GM20000 (cell line): Measurements from ENCODE around the gene SETD3.

Experiments
- DNase-seq: peaks from one replicate; pipeline ENCODE4 v3.0.0; 2012; ENCODE audit warnings: low spot score
- CTCF ChIP-seq: IDR thresholded peaks from 2 replicates; pipeline ENCODE4 v1.5.1; 2012; ENCODE audit warnings: mild to moderate bottlenecking, control low read depth; ENCODE audit errors: extremely low read depth, missing control alignments

The SETD3 gene

DNA sequence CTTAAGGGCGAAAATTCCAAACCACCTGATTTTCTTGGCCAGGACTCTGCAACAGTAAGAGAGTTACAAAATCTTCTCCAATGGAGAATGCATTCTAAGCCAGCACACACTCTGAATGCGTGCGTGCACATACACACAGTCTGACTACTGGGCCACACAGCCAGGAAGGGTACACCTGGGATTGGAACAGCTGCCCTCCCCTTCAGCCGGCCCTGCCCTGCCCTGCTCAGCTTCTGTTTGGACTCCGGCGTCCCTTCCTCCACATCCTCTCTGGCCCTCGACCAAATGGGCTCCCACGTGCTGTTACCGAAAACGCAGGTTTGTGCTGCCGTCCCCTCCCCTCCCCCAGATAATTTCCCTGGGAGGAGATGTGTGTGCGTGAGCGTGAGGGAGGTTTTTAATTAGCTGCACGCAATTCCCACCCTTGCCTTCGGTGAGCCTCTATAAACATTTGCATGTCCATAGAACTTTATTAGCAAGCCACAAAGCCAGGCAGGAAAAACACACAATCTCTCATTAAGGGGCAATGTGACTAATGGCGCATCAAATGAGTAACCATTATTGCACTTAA, 43.5 kb upstream of the SETD3 start:
- no peak for TF ChIP-seq CTCF
- no peak for DNase-seq

DNA sequence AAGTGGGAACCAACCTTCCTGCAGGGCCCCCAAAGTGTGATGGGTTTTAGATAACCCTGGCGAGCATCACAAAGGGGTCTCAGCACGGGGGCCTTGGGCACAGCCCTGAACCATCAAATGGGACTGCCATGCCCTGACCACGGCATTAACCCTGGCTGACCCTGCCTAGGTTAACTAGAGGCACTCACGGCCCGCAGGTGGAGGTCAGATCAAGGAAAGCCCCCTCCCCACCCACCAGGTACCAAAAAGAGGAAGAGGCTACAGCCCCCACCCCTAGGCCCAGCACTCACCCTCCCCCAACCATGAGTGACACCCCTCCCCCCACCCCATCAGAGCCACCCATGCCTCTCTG, 43.0 kb upstream of the SETD3 start:
- no peak for TF ChIP-seq CTCF
- no peak for DNase-seq

- no peak for DNase-seq
- no peak for TF ChIP-seq CTCF
Measured at GRCh38 chr14:99522934-99523703, 42.5 kb upstream of the SETD3 start.

DNA sequence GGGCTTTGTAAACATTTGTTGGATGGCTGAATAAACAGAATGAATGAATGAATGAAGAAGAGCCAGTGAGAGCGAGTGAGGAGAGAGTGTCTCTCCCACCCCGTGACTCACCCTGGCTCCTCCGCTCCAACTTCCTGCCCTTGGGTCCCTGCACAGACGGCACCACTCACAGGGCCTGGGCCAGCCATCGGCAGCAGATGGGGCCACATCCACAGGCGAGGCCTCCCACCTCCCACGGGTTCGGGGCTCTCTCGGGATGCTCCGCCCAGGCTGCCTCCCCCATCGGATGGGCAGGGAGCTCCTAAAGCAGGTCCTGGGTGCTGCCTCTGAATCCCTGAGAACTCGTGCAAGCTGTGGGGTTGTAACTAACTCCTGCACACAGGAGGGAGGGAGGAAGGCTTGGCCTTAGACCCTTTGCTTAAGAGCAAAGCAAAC, 41.8 kb upstream of the SETD3 start:
- TF ChIP-seq CTCF = no peak
- no peak for DNase-seq

DNA sequence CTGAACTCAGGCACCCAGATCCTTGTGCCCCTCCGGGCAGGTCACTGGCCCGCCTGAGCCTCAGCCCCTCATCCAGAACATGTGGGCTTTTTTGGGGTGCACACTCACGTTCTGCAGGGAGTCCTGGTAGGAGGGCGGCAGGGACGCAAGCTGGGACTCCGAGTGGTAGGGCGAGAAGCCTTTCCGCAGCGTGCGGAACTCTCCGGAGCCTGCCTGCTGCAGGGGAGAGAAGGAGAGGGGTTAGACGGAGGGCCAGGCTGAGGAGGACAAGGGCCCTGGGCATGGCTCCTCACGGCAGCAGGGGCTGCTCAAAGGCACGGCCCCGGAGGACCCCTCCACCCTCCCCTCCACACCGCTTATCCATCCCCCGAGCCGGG, 41.4 kb upstream of the SETD3 start:
- no peak for DNase-seq
- no peak for TF ChIP-seq CTCF

DNA sequence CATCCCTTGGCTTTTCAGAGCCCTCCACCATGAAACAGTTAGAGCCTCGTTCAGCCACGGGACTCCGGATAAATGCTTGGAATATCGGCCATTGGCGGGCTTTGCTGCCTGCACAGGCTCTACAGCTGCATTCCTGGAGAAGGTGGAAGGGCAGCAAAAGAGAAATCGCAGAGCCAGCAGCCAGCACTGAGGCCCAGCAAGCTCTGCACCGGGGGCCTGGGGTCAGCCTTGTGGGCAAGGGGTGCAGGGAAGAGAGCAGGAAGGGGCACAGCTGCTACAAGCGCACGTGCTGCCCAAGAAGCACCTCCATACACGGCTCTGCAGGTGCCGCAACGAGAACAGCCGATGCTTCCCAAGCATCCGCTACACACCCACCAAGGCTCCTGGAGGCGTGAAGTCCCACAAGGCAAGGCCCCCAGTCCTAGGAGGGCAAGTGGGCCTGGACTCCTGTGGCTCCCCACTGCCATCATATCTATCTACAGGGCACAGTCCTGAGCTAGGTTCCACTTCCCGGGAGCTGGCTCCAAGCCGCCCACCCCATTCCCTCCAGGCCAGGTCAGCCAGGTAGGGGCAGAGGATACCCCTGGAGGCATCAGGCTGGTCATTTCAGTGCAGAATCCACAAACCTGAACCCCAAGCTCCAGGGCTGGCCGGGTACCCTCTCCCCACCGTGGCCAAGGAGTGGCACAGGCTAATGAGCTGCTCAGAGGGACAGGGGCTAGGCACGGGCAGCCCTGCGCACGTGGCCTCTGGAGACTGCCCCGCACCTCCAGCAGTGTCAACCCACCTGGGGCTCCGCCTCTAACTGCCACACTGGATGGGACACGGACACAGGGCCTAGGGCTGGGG, 40.7 kb upstream of the SETD3 start:
- no peak for DNase-seq
- no peak for TF ChIP-seq CTCF

DNA sequence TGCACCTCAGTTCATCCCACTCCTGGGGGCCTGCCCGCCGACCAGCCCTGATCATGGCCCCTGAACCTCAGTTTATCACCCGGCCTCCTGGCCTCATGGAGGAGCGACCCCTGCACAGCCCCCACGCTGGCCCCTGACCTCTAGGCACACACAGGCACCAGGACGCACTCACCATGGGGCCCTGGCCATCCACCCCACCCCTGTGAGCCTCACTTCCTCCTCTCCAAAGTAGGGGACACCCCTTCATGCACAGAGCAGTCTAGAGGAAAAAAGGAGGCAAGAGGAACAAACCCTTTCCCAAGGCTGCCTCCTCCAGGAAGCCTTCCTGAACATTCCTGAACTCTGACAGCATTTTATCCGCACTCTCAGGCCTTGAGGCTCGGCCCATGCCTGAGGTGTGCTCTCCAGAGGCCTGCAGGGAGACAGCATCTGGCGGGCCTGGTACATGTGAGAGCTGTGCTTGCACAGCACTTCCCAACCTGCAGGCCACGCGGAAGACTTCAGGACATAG, 40.0 kb upstream of the SETD3 start:
- TF ChIP-seq CTCF = no peak
- no peak for DNase-seq
